GM12892 (cell line): ENCODE results near the gene HDAC4.

Source experiments
- POLR2A ChIP-seq: IDR thresholded peaks from 2 replicates; pipeline ENCODE4 v1.6.1; 2011; ENCODE audit warnings: low read depth, low read length, control low read depth
- POLR2AphosphoS5 ChIP-seq: IDR thresholded peaks from 2 replicates; pipeline ENCODE4 v1.6.1; 2011; ENCODE audit warnings: low read depth, low read length, control low read depth
- TAF1 ChIP-seq: IDR thresholded peaks from 2 replicates; pipeline ENCODE4 v1.6.1; 2011; ENCODE audit warnings: low read depth, mild to moderate bottlenecking, control low read depth, low read length, borderline replicate concordance

DNA sequence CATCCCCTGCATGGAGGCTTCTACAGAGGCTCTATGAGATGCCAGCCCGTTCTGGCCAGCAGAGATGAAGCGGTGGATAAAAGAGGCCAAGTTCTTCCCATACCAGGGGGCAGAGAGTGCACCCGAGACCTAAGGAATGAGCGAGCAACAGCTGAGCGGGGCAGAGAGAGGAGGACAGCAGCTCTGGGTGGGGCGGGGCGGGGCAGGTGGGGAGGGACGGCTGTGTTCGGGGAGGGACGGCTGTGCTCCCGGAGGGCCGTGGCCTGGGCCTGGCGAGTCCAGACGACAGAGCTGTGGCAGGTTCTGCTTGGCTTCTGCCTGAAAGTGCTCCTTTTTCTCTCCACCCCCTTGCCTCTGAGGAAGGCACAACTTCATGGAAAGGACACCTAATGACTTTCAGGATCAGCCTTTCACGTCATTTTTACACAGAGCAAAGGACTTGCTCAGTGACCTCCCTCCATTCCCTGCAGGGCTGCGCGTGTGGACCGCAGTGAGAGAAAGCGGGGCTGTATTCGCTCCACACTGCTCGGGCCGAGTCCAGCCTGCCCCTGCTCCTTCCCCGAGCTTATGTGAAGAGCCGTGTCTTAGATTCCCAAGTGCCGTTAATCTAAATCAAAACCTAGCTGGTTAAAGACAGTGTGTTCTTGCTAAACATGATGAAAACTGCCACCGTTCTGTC is 232.9 kb downstream of the HDAC4 start:
- TF ChIP-seq POLR2AphosphoS5 (no peak), POLR2A (no peak), TAF1 (no peak)
